GM12891 (cell line): Measurements from ENCODE around the gene ARRB1.

ENCODE experiments used
- POLR2A ChIP-seq: IDR thresholded peaks from 2 replicates; pipeline ENCODE4 v1.6.1; 2011; ENCODE audit warnings: low read depth, low read length, control low read depth
- POLR2AphosphoS5 ChIP-seq: IDR thresholded peaks from 2 replicates; pipeline ENCODE4 v1.6.1; 2011; ENCODE audit warnings: low read depth, low read length, control low read depth
- SPI1 ChIP-seq: IDR thresholded peaks from 2 replicates; pipeline ENCODE4 v1.6.1; 2011; ENCODE audit warnings: low read depth, low read length, control low read depth
- TAF1 ChIP-seq: IDR thresholded peaks from 2 replicates; pipeline ENCODE4 v1.6.1; 2011; ENCODE audit warnings: low read depth, low read length, control low read depth

- TF ChIP-seq POLR2AphosphoS5 (no peak), TAF1 (no peak), POLR2A (no peak), SPI1 (no peak)
Observed at GRCh38 chr11:75246006-75246670, 105.3 kb downstream of the ARRB1 start.
